Uterus (tissue), 2 donors: Measurements from ENCODE around the gene HRK.

Experiments used
- CTCF ChIP-seq, 4 experiments: fragments of 200-600 bp in 2 of 4; fragments of 450-650 bp in 2 of 4; sonication (generic) in 2 of 4; IDR thresholded peaks; one replicate each; pipeline ENCODE4 v1.5.1; 2016 to 2019; ENCODE audit warnings: antibody characterized with exemption in 4 of 4, mild to moderate bottlenecking in 2 of 4, moderate library complexity in 1 of 4
- POLR2A ChIP-seq, 2 donors: fragments of 450-650 bp; IDR thresholded peaks; one replicate each; pipeline ENCODE4 v1.6.1; 2016; ENCODE audit warnings: antibody characterized with exemption in 2 of 2, mild to moderate bottlenecking in 1 of 2, moderate library complexity in 1 of 2

DNA sequence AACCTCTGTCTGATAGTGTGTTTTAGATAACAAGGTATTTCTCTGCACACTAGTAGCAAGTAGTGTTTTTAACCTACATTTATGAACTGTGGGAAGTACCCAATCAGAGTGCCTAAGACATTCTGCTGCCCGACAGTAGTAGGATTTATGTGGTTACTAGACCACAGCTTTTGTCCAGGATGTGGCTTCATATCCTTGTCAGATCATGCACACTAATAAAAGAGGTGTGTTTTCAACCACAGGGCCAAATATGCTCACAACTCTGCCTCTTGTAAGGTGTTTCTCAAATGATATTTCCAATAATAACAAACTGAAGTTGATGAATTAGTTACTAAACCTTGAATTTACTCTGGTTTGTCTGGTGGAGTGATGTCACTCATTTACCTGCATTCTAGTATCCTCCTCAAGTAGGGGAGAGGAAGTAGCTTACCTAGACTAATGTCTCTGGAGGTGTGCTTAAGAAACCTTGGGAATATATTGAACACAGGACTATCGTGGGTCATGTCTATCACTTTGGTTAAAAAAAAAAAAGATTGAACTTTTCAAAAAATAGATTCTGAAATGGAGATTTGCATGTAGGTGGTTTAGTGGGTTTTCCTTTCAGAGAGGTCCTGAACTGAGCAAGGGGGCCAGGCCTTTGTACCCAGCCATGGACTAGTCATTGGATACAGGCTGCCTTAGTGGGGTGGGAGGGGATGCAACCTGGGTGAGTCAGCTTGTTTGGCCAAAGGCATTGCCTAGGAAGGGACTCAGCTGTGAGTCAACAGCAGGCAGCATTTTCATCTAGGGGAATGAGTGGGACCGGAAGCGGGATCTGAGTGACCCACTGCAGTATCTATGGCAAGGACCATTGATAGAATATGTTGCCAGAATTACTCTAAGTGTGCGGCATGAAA, 43.6 kb upstream of the HRK start:
- TF ChIP-seq CTCF (IDR thresholded peaks at IDR 0.05) (no peak), POLR2A (IDR thresholded peaks at IDR 0.05) (no peak)
